Esophagus (tissue), 2 donors: ENCODE data around the gene PPP1R15A. TPM values are rescaled to one million over a fixed set of nuclear protein-coding genes. Genes with fewer than 3 reads are reported as not detected.
"Not testable (repeated sequence)": the region's sequence is repeated elsewhere in the genome, so short reads cannot be mapped to it uniquely, and the experiment has no call there.

Experiments used
- H3K27ac ChIP-seq, 2 donors: one replicate each; pipeline ENCODE4 v1.5.1; 2013; ENCODE audit warnings: low read depth in 2 of 2, mild to moderate bottlenecking in 2 of 2, inconsistent platforms in 1 of 2, low read length in 1 of 2, moderate library complexity in 1 of 2
- H3K27me3 ChIP-seq, 2 donors: one replicate each; pipeline ENCODE4 v1.6.1; 2013; ENCODE audit warnings: low read length in 2 of 2, control low read depth in 1 of 2, mild to moderate bottlenecking in 1 of 2; ENCODE audit not compliant: insufficient read depth in 2 of 2, control insufficient read depth in 1 of 2
- H3K36me3 ChIP-seq, 2 donors: one replicate each; pipeline ENCODE4 v1.6.1; 2013; ENCODE audit warnings: low read length in 1 of 2; ENCODE audit not compliant: control insufficient read depth in 2 of 2, insufficient read depth in 2 of 2
- H3K4me1 ChIP-seq, 2 donors: one replicate each; pipeline ENCODE4 v1.6.1; 2013; ENCODE audit warnings: low read length in 1 of 2; ENCODE audit not compliant: control insufficient read depth in 2 of 2, insufficient read depth in 2 of 2
- H3K4me3 ChIP-seq, 2 donors: one replicate each; pipeline ENCODE4 v1.5.1; 2013; ENCODE audit warnings: low read length in 2 of 2, mild to moderate bottlenecking in 2 of 2, low read depth in 1 of 2, moderate library complexity in 1 of 2
- H3K9me3 ChIP-seq, 2 donors: one replicate each; pipeline ENCODE4 v1.6.1; 2013; ENCODE audit warnings: mild to moderate bottlenecking in 2 of 2, low read depth in 1 of 2, low read length in 1 of 2, moderate library complexity in 1 of 2; ENCODE audit not compliant: control insufficient read depth in 2 of 2, insufficient read depth in 1 of 2
- WGBS, 2 donors: extraction: QIAGEN DNeasy Blood & Tissue Kit; methylation state at CpG; one replicate each; pipeline ENCODE4 v1.1.7; 2013; 5-methylcytosine and 5-hydroxymethylcytosine counted together
- polyA plus RNA-seq, 2 donors: library from polyadenylated mRNA; stranded (reverse); fragments of 200-250 nt; gene quantifications; one replicate each; pipeline ENCODE4 v1.2.3, GENCODE V29; 2013
- donor health status: healthy with polysubstance abuse.
- donor health status: Bipolar disorder and iron deficiency.

PPP1R15A gene
- polyA plus RNA-seq, 2 donors, result 38.0 to 145 TPM

DNA sequence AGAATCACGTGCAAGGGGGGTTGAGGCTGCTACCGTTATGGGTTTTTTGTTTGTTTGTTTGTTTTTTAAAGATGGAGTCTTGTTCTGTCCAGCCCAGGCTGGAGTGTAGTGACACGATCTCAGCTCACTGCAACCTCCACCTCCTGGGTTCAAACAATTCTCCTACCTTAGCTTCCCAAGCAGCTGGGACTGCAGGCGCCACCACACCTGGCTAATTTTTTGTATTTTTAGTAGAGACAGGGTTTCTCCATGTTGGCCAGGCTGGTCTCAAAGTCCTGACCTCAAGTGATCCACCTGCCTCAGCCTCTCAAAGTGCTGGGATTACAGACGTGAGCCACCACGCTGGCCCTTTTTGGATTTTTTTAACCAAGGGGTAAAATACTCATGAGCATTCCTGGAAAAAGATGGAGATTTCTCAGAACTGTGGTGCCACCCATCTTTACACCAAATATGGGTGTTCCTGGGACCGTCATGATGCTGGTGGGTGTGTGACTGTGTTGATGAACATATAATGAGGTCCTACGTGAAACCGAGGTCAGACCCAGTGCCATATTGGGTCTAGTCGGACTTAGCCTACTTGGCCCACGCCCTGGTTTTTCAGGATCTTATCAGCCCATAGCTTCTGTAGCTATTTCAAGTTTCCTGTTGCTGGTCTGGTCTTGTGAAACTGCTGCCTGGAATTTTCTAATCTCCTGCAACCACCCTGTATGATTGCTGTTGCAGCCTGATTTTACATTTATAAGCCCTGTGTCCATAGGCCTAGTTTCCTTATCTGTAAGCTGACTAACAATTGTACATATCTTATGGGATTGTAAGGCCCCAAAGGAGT lies 6.2 kb downstream of the PPP1R15A start:
- H3K4me1 ChIP-seq, result peaks cover 6 to 9% of the 10 kb centered on the region in 2 donors
- no peak overlapping the region for H3K4me3 ChIP-seq
- 63 to 71% methylated on average over 11 of the region's 11 CpGs for WGBS, 2 donors
- H3K27ac ChIP-seq, result peak overlapping the region; percentile 21 to 46
- peaks cover 0 to 3% of the 10 kb centered on the region in 2 donors for H3K9me3 ChIP-seq
- H3K27me3 ChIP-seq, result no peaks in the 10 kb centered on the region
- peaks cover 10 to 16% of the 10 kb centered on the region in 2 donors for H3K36me3 ChIP-seq

DNA sequence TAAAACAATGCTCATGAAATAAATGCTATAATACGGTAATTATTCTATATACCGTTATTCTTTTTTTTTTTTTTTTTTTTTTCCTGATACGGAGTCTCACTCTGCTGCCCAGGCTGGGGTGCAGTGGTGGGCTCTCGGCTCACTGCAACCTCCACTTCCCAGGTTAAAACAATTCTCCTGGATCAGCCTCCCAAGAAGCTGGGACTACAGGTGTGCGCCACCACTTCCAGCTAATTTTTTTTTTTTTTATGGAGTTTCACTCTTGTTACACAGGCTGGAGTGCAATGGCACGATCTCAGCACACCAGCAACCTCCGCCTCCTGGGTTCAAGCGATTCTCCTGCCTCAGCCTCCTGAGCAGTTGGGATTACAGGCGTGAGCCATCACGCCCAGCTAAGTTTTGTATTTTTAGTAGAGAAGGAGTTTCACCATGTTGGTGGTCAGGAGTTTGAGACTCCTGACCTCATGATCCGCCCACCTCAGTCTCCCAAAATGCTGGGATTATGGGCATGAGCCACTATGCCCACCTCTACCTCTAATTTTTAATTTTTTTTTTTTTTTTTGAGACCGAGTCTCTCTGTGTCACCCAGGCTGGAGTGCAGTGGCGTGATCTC lies 6.9 kb downstream of the PPP1R15A start:
- H3K4me1 ChIP-seq, result peaks cover 3 to 6% of the 10 kb centered on the region in 2 donors
- 93 to 94% methylated on average over 13 of the region's 13 CpGs for WGBS, 2 donors
- peaks cover 4 to 12% of the 10 kb centered on the region in 2 donors for H3K36me3 ChIP-seq
- peaks cover 0 to 3% of the 10 kb centered on the region in 2 donors for H3K9me3 ChIP-seq
- H3K27ac ChIP-seq, result peak overlapping the region in 1 of 2 donors; percentile 9
- no peaks in the 10 kb centered on the region for H3K27me3 ChIP-seq
- H3K4me3 ChIP-seq, result no peak overlapping the region

DNA sequence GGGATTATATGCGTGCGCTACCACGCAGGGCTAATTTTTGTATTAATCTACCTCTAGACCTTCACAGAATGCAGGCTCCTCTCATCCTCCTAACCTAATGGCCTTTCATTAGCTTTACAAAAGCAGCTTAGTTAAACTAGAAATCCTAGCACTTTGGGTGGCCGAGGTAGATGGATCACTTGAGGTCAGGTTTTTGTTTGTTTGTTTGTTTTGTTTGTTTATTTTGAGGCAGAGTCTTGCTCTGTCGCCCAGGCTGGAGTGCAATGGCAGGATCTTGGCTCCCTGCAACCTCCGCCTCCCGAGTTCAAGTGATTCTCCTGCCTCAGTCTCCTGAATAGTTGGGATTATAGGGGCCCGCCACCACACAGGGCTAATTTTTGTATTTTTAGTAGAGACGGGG lies 7.5 kb downstream of the PPP1R15A start:
- not testable (repeated sequence) for H3K9me3 ChIP-seq, H3K4me3 ChIP-seq, H3K36me3 ChIP-seq, H3K4me1 ChIP-seq, H3K27me3 ChIP-seq
- peak overlapping the region in 1 of 2 donors; percentile 9 for H3K27ac ChIP-seq
- 91 to 92% methylated on average over 9 of the region's 9 CpGs for WGBS, 2 donors

DNA sequence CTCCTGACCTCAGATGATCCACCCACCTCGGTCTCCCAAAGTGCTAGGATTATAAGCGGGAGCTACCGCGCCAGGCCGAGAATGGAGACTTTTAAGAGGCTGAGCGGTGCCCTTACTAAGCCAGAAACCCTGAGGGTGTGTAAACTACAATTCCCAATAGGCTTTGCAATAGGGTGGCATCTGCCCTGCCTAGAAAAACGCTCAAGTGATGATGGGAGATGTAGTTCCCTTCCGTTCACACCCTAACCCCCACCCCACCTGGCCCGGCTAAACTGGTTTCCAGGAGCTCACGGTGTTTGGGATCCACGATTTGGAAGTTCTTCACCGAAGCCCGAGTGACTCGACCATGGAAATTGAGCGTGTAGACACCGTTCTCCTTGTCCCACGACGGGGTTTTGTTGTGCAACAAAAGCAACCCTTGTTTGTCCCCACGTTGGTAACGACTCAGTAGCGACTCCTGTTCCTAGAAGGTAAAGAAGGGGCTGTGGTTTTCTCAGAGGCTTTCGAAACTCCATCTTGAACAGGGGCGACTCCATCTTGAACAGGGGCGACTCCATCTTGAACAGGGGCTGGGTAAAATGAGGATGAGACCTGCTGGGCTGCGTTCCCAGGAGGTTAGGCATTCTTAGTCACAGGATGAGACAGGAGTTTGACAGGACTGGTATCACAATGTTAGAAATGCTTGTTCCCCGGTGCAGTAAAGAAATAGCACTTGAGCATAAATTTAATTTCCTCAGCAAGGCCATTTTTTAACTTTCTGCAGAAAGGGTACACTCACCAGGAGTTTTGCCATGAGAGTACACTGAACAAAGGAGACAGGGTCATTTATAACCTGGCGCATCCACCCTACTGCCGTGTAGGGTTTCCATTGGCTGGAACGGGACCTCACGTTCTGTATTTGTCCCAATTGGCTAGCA lies 9.8 kb downstream of the PPP1R15A start:
- Histone ChIP-seq H3K9me3 (peaks cover 0 to 3% of the 10 kb centered on the region in 2 donors), H3K36me3 (no peaks in the 10 kb centered on the region), H3K27ac (peak overlapping the region in 1 of 2 donors; percentile 36), H3K27me3 (no peaks in the 10 kb centered on the region), H3K4me3 (no peak overlapping the region), H3K4me1 (no peaks in the 10 kb centered on the region)
- 84 to 86% methylated on average over 30 of the region's 30 CpGs for WGBS, 2 donors

DNA sequence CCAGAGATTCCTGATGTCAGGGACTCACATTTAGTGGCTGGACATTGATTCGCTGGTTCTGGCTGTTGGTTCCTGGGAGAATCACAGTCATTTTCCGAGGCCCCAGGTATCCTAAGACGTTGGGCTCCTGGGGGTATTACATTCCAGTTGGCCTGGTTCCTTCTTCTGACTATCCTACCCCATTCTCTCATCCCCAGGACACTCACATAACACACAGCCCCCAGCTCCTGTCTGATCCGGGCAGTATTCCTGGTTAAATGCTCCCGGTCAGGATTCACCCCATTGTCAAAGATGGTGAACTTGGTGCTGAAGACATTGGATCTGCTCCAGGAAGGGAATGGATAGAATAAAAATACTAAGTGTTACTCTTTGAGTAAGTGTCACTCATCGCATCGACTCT lies 11.5 kb downstream of the PPP1R15A start:
- H3K27ac ChIP-seq, result no peak overlapping the region
- 94 to 95% methylated on average over 7 of the region's 7 CpGs for WGBS, 2 donors
- H3K36me3 ChIP-seq, result no peaks in the 10 kb centered on the region
- H3K27me3 ChIP-seq, result no peaks in the 10 kb centered on the region
- H3K9me3 ChIP-seq, result peaks cover 0 to 3% of the 10 kb centered on the region in 2 donors
- no peak overlapping the region for H3K4me3 ChIP-seq
- H3K4me1 ChIP-seq, result no peaks in the 10 kb centered on the region

DNA sequence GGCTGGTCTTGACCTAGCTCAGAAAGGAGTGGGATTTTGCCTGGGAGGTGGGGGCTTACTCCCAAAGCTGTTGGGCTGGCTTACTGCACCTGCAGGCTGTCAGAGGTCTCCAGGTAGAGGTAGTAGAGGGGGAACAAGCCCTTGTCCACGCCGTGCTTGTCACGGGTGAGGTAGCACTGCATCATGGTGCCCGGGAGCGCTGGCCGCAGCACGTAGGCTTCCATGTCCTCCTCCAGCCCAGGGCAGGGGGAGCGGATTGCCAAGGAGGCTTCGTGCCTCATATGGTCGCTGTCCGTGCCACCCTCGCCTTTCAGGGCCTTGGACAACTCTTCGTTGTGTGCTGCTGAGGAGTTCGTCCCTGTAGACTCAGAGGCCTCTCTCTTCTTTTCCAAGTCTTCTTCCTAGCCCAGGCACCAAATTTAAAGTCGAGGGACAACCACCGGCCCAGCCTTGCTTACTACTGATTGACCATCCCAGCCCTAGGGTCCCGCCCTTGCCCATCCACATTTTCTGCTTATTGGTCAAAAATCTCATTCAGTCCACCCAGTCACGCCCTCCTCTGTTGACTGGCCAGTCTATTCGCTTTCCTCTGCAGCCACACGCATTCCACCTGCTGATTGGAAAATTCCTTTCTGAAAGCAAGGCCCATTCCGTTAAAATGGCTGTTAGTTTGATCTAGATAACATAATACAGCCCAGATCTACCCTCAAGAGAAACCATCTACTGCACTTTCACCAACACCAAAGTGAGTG lies 15.8 kb downstream of the PPP1R15A start:
- H3K9me3 ChIP-seq, result no peaks in the 10 kb centered on the region
- H3K4me1 ChIP-seq, result no peaks in the 10 kb centered on the region
- no peaks in the 10 kb centered on the region for H3K36me3 ChIP-seq
- no peak overlapping the region for H3K27ac ChIP-seq
- H3K27me3 ChIP-seq, result no peaks in the 10 kb centered on the region
- 94% methylated on average over 21 of the region's 21 CpGs for WGBS, 2 donors
- no peak overlapping the region for H3K4me3 ChIP-seq

DNA sequence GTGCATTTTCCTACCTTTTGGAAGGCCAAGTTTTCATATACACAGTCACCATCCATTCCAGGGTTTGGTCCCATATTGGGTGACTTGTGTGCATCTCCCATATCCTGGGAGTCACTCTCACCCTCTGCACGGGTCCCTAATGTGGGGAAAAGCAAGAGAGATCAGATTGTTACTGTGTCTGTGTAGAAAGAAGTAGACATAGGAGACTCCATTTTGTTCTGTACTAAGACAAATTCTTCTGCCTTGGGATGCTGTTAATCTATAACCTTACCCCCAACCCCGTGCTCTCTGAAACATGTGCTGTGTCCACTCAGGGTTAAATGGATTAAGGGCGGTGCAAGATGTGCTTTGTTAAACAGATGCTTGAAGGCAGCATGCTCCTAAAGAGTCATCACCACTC lies 17.3 kb downstream of the PPP1R15A start:
- H3K27ac ChIP-seq, H3K9me3 ChIP-seq, H3K4me1 ChIP-seq, H3K27me3 ChIP-seq, H3K36me3 ChIP-seq, H3K4me3 ChIP-seq: not testable (repeated sequence)
- WGBS, 2 donors, result 63 to 72% methylated on average over 1 to 2 of the region's 3 CpGs

DNA sequence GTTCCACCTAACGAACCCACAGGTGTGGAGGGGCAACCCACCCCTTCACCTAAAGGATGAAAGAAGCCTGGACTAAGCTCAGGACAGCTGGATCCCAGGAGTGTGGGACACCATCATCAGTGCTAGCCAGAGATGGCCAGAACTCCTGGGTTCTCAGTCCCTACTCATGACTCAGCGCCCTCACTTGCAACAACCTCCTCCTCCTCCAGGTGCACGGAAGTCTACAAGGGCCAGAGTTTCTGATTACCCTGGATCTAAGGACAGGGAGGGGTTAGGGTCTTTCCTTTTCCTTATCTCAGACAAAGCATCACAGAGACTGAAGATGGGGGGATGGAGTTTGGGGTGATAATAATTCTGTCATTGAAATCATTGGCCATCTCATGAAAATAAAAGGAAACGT lies 18.3 kb downstream of the PPP1R15A start:
- H3K36me3 ChIP-seq, result no peaks in the 10 kb centered on the region
- no peaks in the 10 kb centered on the region for H3K9me3 ChIP-seq
- no peak overlapping the region for H3K27ac ChIP-seq
- no peaks in the 10 kb centered on the region for H3K4me1 ChIP-seq
- H3K27me3 ChIP-seq, result no peaks in the 10 kb centered on the region
- no peak overlapping the region for H3K4me3 ChIP-seq
- WGBS, 2 donors, result 77 to 80% methylated on average over 4 of the region's 4 CpGs

DNA sequence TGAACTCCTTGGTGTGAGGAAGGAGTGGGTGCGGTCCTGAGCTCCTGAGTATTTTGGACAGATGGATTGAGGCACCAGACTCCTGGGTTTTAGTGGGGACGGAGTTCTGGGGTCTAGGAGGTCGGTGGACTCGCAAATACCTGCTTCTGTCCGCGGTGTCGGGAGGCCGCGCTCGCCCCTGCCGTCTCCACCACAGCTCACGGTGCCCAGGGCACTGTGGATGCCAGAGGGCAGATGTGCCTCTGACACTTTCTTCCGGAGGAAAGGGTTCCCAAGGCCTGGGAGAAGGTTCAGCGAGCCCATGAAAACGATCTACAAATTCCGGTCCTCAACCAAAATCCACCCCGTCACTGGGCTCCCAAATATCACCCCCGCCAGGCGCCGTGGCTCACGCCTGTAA lies 23.0 kb downstream of the PPP1R15A start:
- Histone ChIP-seq H3K27me3 (no peaks in the 10 kb centered on the region), H3K27ac (no peak overlapping the region), H3K36me3 (no peaks in the 10 kb centered on the region), H3K4me3 (no peak overlapping the region), H3K9me3 (no peaks in the 10 kb centered on the region), H3K4me1 (no peaks in the 10 kb centered on the region)
- 71 to 74% methylated on average over 21 of the region's 21 CpGs for WGBS, 2 donors
